GM06990 (cell line): ENCODE data around the gene CFAP69.

Experiments used
- DNase-seq: peaks from one replicate; pipeline ENCODE4 v3.0.0-alpha.2; 2011; ENCODE audit not compliant: insufficient read length; ENCODE audit errors: extremely low read depth
- H3K27me3 ChIP-seq: replicated peaks from 2 replicates; pipeline ENCODE4 v1.6.0; 2011; ENCODE audit warnings: low read length; ENCODE audit not compliant: control insufficient read depth, insufficient read depth
- H3K36me3 ChIP-seq: 2 replicates; pipeline ENCODE4 v1.5.1; 2011; ENCODE audit warnings: low read length; ENCODE audit not compliant: control insufficient read depth, insufficient read depth
- H3K4me3 ChIP-seq: replicated peaks from 2 replicates; pipeline ENCODE4 v1.5.1; 2011; ENCODE audit warnings: low read depth, mild to moderate bottlenecking, control low read depth, low read length
- TF ChIP-seq, protein P1 (sequence below): IDR thresholded peaks from 2 replicates; pipeline ENCODE4 v1.5.1; 2011; ENCODE audit warnings: low read length, control low read depth, mild to moderate bottlenecking, inconsistent platforms; ENCODE audit not compliant: insufficient read depth, poor library complexity, severe bottlenecking

CFAP69 gene

DNA sequence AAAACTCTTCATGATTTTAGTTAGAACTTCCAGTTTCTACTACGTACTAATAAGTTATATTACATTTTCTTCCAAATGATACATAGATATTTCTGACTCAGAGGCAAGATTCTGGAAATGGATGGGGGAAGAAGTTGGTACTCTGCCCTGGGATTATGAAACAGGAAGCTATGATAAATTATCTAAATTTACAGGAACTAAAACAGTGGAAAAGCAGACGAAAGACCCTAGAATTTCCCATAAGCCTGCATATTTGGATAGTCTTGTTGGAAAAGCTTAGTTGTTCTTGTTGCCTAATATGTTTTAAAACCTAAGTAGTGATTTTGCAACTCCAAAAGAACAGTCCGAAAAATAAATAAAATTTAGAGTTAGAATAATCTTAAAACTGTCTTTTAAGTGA lies 21.8 kb downstream of the CFAP69 start:
- Histone ChIP-seq H3K27me3 (no peaks in the 10 kb centered on the region), H3K36me3 (no peaks in the 10 kb centered on the region), H3K4me3 (no peak overlapping the region)
- TF ChIP-seq, protein P1, sequence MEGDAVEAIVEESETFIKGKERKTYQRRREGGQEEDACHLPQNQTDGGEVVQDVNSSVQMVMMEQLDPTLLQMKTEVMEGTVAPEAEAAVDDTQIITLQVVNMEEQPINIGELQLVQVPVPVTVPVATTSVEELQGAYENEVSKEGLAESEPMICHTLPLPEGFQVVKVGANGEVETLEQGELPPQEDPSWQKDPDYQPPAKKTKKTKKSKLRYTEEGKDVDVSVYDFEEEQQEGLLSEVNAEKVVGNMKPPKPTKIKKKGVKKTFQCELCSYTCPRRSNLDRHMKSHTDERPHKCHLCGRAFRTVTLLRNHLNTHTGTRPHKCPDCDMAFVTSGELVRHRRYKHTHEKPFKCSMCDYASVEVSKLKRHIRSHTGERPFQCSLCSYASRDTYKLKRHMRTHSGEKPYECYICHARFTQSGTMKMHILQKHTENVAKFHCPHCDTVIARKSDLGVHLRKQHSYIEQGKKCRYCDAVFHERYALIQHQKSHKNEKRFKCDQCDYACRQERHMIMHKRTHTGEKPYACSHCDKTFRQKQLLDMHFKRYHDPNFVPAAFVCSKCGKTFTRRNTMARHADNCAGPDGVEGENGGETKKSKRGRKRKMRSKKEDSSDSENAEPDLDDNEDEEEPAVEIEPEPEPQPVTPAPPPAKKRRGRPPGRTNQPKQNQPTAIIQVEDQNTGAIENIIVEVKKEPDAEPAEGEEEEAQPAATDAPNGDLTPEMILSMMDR = no peak
- no peak for DNase-seq

DNA sequence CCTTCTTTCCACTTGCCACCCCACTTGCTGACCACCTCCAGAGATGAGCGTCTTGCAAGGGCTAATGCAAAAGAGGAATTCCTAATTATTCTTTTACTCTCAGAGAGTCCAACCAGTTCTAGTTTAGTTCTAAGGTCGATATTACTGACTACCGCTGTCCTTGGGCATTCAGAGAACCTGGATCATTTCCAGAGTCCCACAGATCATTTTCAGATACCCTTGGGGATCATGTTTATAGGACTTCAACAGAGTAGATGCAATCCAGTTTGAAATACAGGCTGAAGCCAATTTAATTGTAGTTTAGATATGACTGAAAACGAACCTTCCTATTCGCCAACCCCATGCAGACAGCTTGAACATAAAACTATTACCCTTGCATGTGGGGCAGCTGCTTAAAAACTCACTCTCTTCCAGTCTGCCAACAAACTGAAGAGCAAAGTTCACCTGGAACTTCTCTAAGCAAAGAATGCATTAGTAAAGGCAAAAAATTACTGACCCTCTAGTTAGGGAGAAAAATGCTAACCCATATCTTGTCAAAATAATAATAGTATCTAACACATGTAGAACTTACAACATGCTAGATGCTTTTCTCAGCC lies 22.4 kb downstream of the CFAP69 start:
- DNase-seq = no peak
- no peak overlapping the region for H3K4me3 ChIP-seq
- TF ChIP-seq, protein P1 = no peak
- no peaks in the 10 kb centered on the region for H3K36me3 ChIP-seq
- no peaks in the 10 kb centered on the region for H3K27me3 ChIP-seq

DNA sequence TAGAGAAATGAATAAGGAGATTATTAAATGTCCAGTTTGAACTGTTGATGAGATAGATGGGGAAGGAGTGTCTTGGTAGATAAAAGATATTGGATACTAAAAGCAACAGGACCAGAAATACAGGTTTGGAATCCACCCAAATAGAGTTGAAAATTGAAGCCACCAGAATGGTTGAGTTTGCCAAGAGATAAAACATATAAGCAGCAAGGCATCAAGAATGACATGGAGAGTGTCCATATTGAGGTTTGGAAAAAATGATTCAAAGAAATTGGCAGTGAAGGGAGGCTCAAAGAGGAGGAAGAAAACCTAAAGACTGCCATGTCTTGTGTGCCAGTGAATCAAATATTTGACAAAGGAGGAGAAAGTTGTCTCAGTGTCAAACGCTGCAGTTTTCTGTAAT lies 24.2 kb downstream of the CFAP69 start:
- Histone ChIP-seq H3K27me3 (no peaks in the 10 kb centered on the region), H3K36me3 (no peaks in the 10 kb centered on the region), H3K4me3 (no peak overlapping the region)
- no peak for DNase-seq
- TF ChIP-seq, protein P1 = no peak

DNA sequence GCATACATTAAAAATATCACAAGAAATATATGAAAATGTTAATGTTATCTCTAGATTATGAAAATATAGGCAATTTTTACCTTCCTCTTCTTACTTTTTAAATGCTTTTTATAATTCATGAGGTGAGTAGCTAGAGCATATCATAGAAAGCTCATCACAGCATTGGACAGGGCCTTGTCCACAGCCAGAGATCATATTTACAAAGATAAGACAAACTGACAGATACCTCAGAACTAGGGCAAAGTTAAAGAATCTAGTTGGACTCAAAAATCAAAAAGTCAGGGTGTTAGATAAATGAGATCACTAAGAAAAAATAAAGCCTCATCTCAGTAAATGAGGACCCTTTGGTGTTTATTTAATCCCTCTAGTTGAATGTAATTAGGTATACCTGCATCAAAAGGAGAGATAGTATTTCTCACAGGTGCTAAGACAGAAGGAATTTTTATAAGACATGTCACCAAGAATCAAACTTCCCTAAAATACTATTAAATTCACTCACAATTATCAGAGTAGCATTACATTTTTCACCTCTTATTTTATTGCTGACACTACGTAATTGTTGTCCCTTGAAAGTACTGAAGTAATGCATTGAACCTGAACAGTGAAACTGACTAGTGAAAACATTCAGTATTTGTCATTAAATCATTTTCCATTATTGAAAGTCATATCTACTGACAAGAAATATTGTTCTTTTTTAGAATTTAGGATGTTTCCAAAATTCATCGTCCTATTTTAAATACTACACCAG lies 25.6 kb downstream of the CFAP69 start:
- Histone ChIP-seq H3K27me3 (no peaks in the 10 kb centered on the region), H3K4me3 (no peak overlapping the region), H3K36me3 (no peaks in the 10 kb centered on the region)
- DNase-seq = no peak
- TF ChIP-seq, protein P1 = no peak

DNA sequence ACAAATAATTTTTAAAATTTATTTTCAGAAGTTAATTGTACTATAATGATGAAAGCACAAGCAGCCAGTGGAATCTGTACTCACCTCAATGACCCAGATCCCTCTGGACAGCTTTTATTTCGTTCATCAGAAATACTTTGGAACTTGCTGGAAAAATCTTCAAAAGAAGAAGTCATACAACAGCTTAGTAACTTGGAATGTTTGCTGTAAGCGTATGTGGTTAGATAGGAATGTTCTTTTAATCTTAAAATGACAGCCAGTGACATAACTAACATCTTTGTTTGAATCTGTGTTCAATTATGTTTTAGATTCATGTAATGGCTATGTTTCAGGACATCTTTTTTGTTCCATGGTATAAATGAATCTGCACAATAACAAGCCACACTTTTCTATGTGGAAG lies 26.8 kb downstream of the CFAP69 start:
- DNase-seq = no peak
- Histone ChIP-seq H3K4me3 (no peak overlapping the region), H3K36me3 (no peaks in the 10 kb centered on the region), H3K27me3 (no peaks in the 10 kb centered on the region)
- TF ChIP-seq, protein P1 = no peak
